PC-3 (cell line): Measurements from ENCODE around the gene NOTO. TPM values are rescaled to one million over a fixed set of nuclear protein-coding genes. Genes with fewer than 3 reads are reported as not detected.

Experiments used
- ATAC-seq: fragments of 200-7000 bp; cut with Tn5 transposase; 2 replicates; pipeline ENCODE4 v1.9.1; 2020; ENCODE audit warnings: mild to moderate bottlenecking, moderate library complexity
- BruUV-seq: library from RNA; stranded (reverse); fragments of 400-500 nt; replicated peaks from 2 replicates; lab custom pipeline; 2021; lab: Mats Ljungman, UMichigan
- CTCF ChIA-PET: fragments of 300-600 bp; sonication (Branson Sonifier 250); formaldehyde crosslinking; loops from one replicate; lab custom pipeline; 2022; ENCODE audit warnings: antibody characterized with exemption; lab: Charles Lee
- POLR2A ChIA-PET: fragments of 300-600 bp; sonication (Branson Sonifier 250); formaldehyde crosslinking; loops from one replicate; lab custom pipeline; 2022; ENCODE audit warnings: antibody characterized with exemption; ENCODE audit not compliant: unreplicated experiment; lab: Charles Lee
- DNase-seq: peaks from one replicate; pipeline ENCODE4 v3.0.0-alpha.2; 2015
- H2AFZ ChIP-seq: fragments of 300-600 bp; sonication (generic); 2 replicates; pipeline ENCODE4 v1.6.0; 2016; ENCODE audit warnings: antibody characterized with exemption, low read length
- H3F3A ChIP-seq: fragments of 300-600 bp; sonication (generic); one replicate; pipeline ENCODE4 v1.6.0; 2017; ENCODE audit warnings: antibody characterized with exemption, low read length, control low read depth, mild to moderate bottlenecking; ENCODE audit not compliant: unreplicated experiment
- H3K27ac ChIP-seq: fragments of 300-600 bp; sonication (generic); 2 replicates; pipeline ENCODE4 v1.5.1; 2016; ENCODE audit warnings: mild to moderate bottlenecking, low read length
- H3K27me3 ChIP-seq: fragments of 300-600 bp; sonication (generic); 2 replicates; pipeline ENCODE4 v1.6.1; 2016; ENCODE audit warnings: low read length, mixed read lengths
- H3K36me3 ChIP-seq: fragments of 300-600 bp; sonication (generic); 2 replicates; pipeline ENCODE4 v1.6.1; 2016; ENCODE audit warnings: low read depth, mixed run types, low read length, mixed read lengths
- H3K4me1 ChIP-seq: fragments of 300-600 bp; sonication (generic); 2 replicates; pipeline ENCODE4 v1.5.1; 2016; ENCODE audit warnings: low read length; ENCODE audit not compliant: insufficient read depth
- H3K4me2 ChIP-seq: fragments of 300-600 bp; sonication (generic); 2 replicates; pipeline ENCODE4 v1.6.0; 2016; ENCODE audit warnings: low read length
- H3K4me3 ChIP-seq: fragments of 300-600 bp; sonication (generic); 2 replicates; pipeline ENCODE4 v1.5.1; 2016; ENCODE audit warnings: mild to moderate bottlenecking, low read length, mixed read lengths
- H3K79me2 ChIP-seq: fragments of 300-600 bp; sonication (generic); 2 replicates; pipeline ENCODE4 v1.6.1; 2017; ENCODE audit warnings: low read length, mixed read lengths
- H3K9ac ChIP-seq: fragments of 300-600 bp; sonication (generic); 2 replicates; pipeline ENCODE4 v1.6.0; 2016; ENCODE audit warnings: mild to moderate bottlenecking, low read length
- H3K9me2 ChIP-seq: fragments of 300-600 bp; sonication (generic); replicated peaks from 2 replicates; pipeline ENCODE4 v1.6.1; 2016; ENCODE audit warnings: mixed run types, low read length, mixed read lengths
- H3K9me3 ChIP-seq: fragments of 300-600 bp; sonication (generic); 2 replicates; pipeline ENCODE4 v1.6.1; 2016; ENCODE audit warnings: low read length, mixed read lengths
- H4K20me1 ChIP-seq: fragments of 300-600 bp; sonication (generic); 2 replicates; pipeline ENCODE4 v1.6.1; 2016; ENCODE audit warnings: low read length, mixed read lengths
- EZH2 ChIP-seq: fragments of 300-600 bp; sonication (generic); IDR thresholded peaks from one replicate; pipeline ENCODE4 v1.6.1; 2017; ENCODE audit warnings: antibody characterized with exemption, mild to moderate bottlenecking, low read length; ENCODE audit not compliant: unreplicated experiment
- EZH2phosphoT487 ChIP-seq: fragments of 300-600 bp; sonication (generic); IDR thresholded peaks from 2 replicates; pipeline ENCODE4 v1.6.1; 2018; ENCODE audit warnings: mild to moderate bottlenecking, antibody characterized with exemption, low read length, borderline replicate concordance
- intact Hi-C: fragments of 100-400 bp; cut with micrococcal nuclease; formaldehyde crosslinking; loops from 2 replicates; pipeline ENCODE4 v1.9.0; 2023
- total RNA-seq: library from RNA; depleted of rRNA; stranded (reverse); fragments of >200 nt; gene quantifications from 2 replicates; pipeline ENCODE4 v1.2.3, GENCODE V29; 2014
- TF ChIP-seq, protein P1 (sequence below): fragments of 300-600 bp; sonication (generic); conservative IDR thresholded peaks from 2 replicates; pipeline ENCODE4 v1.5.1; 2017; ENCODE audit warnings: antibody characterized with exemption, low read depth, mild to moderate bottlenecking, low read length

NOTO gene
- total RNA-seq, 1 experiment from 2014 or later, result 0.07 TPM

DNA sequence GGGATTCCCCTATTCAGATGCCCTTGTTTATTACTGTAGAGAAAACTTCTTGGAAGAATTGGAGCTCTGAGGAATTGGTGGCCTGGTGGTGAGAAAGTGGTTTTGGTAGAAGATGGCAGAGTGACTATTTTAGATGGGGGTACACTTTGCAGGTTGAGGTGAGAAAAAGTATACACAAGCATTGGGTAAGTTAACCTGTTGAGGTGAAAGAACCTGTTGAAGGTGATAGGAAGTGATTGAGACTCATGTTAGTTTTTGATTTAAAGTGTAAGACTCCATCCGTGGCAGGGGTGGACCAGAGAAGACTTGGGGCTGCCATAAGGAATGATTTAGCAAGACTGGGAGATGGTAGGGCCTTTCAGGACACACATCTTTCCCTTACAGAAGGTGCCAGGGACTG is 34.8 kb downstream of the NOTO start:
- Histone ChIP-seq H2AFZ (no peak overlapping the region), H3K27ac (no peak overlapping the region), H3K27me3 (no peaks in the 10 kb centered on the region), H4K20me1 (peaks cover 58% of the 10 kb centered on the region), H3K4me1 (peaks cover 15% of the 10 kb centered on the region), H3K36me3 (peaks cover 20% of the 10 kb centered on the region), H3F3A (no peaks in the 10 kb centered on the region), H3K9ac (no peak overlapping the region), H3K9me2 (no peaks in the 10 kb centered on the region), H3K4me2 (0 out of 2 replicates have a peak overlapping the region, but pooled peaks have one; percentile 5), H3K4me3 (no peak overlapping the region), H3K9me3 (no peaks in the 10 kb centered on the region), H3K79me2 (peaks cover 83% of the 10 kb centered on the region)
- no TSS peak for BruUV-seq
- no peak for TF ChIP-seq EZH2phosphoT487
- no peak for ATAC-seq
- intact Hi-C loops, result no loop called here
- POLR2A ChIA-PET, result no interaction called here
- DNase-seq, result no peak
- CTCF ChIA-PET, result no interaction called here

DNA sequence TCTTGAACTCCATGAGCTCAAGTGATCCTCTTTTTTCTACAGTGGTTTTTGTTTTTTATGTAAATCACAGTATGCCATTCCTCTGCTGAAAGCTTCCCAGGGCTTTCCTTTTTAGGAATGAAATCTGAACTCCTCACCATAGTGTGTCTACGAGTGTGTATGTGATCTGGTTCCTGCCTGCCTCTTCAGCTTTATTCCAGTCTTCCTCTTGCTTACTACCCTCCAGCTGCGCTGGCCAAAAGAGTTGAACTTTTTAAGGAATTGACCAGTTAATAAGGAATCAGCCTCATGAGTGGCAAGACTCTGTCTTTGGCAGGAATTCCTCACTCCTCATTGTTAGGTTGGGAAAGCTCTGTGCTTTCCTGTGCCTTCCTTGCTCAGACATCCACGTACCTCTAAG is 35.8 kb downstream of the NOTO start:
- intact Hi-C loops, result no loop called here
- H3K4me1 ChIP-seq, result peaks cover 10% of the 10 kb centered on the region
- H3K9me2 ChIP-seq, result no peaks in the 10 kb centered on the region
- no peak overlapping the region for H3K4me3 ChIP-seq
- H3K79me2 ChIP-seq, result peaks cover 84% of the 10 kb centered on the region
- no peak overlapping the region for H3K27ac ChIP-seq
- H2AFZ ChIP-seq, result no peak overlapping the region
- ATAC-seq (no peak), DNase-seq (no peak)
- no peaks in the 10 kb centered on the region for H3F3A ChIP-seq
- TF ChIP-seq EZH2 (no peak), EZH2phosphoT487 (no peak)
- TF ChIP-seq, protein P1, sequence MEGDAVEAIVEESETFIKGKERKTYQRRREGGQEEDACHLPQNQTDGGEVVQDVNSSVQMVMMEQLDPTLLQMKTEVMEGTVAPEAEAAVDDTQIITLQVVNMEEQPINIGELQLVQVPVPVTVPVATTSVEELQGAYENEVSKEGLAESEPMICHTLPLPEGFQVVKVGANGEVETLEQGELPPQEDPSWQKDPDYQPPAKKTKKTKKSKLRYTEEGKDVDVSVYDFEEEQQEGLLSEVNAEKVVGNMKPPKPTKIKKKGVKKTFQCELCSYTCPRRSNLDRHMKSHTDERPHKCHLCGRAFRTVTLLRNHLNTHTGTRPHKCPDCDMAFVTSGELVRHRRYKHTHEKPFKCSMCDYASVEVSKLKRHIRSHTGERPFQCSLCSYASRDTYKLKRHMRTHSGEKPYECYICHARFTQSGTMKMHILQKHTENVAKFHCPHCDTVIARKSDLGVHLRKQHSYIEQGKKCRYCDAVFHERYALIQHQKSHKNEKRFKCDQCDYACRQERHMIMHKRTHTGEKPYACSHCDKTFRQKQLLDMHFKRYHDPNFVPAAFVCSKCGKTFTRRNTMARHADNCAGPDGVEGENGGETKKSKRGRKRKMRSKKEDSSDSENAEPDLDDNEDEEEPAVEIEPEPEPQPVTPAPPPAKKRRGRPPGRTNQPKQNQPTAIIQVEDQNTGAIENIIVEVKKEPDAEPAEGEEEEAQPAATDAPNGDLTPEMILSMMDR, result no peak
- ChIA-PET CTCF (no interaction called here), POLR2A (no interaction called here)
- no TSS peak for BruUV-seq
- H3K4me2 ChIP-seq, result no peak overlapping the region
- H3K9me3 ChIP-seq, result no peaks in the 10 kb centered on the region
- no peak overlapping the region for H3K9ac ChIP-seq
- peaks cover 63% of the 10 kb centered on the region for H4K20me1 ChIP-seq
- peaks cover 27% of the 10 kb centered on the region for H3K36me3 ChIP-seq
- no peaks in the 10 kb centered on the region for H3K27me3 ChIP-seq

DNA sequence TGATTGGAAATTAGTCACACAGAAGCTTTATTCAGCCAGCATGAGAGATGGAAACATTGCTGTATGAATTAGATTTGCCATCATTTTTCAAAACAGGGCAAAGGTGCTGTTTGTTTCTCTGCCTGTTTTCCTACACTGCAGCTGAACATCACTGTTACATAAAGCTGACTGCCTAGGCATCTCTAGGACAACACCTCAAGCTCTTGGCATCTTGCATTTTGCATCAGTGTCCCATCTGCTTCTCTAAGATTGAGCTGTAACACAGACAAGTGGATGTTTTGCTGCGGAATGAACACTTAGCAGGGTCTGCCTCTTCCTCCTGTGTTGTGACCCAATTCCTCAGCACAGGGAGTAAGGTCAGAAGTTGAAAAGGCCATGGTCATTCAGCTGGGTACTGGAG is 36.6 kb downstream of the NOTO start:
- ChIA-PET CTCF (no interaction called here), POLR2A (no interaction called here)
- ATAC-seq, result no peak
- H4K20me1 ChIP-seq, result peaks cover 67% of the 10 kb centered on the region
- H3K4me1 ChIP-seq, result peaks cover 15% of the 10 kb centered on the region
- no peak overlapping the region for H3K9ac ChIP-seq
- no peak overlapping the region for H2AFZ ChIP-seq
- peaks cover 30% of the 10 kb centered on the region for H3K36me3 ChIP-seq
- no peak overlapping the region for H3K4me3 ChIP-seq
- no peak for TF ChIP-seq EZH2phosphoT487
- TF ChIP-seq, protein P1, result no peak
- no peak overlapping the region for H3K4me2 ChIP-seq
- no peak overlapping the region for H3K27ac ChIP-seq
- H3K79me2 ChIP-seq, result peaks cover 82% of the 10 kb centered on the region
- no peaks in the 10 kb centered on the region for H3K9me2 ChIP-seq
- no peak for DNase-seq
- intact Hi-C loops, result no loop called here
- no TSS peak for BruUV-seq
- no peaks in the 10 kb centered on the region for H3K9me3 ChIP-seq
- no peaks in the 10 kb centered on the region for H3K27me3 ChIP-seq
- H3F3A ChIP-seq, result no peaks in the 10 kb centered on the region
